ENCODE measurements around the gene PDGFB. TPM values are rescaled to one million over a fixed set of nuclear protein-coding genes. Genes with fewer than 3 reads are reported as not detected.

Gene PDGFB
- total RNA-seq, 1 donor from 2014 or later = 159 TPM

GRCh38 chr22:39205344-39206021, 39.3 kb downstream of the PDGFB start:
- Histone ChIP-seq H3K4me3 (ENCODE audit: low read depth, low read length) (no peak overlapping the region), H3K36me3 (ENCODE audit: control insufficient read depth, insufficient read depth, low read length) (no peaks in the 10 kb centered on the region), H3K27me3 (ENCODE audit: control insufficient read depth, insufficient read depth, low read length) (no peaks in the 10 kb centered on the region)
- DNase-seq (ENCODE audit: low read depth) = peak; percentile 49
- TF ChIP-seq CTCF (IDR thresholded peaks at IDR 0.05; ENCODE audit: insufficient read depth, low read length, poor library complexity, severe bottlenecking) = no peak

GRCh38 chr22:39204216-39204615, 40.6 kb downstream of the PDGFB start:
- no peak for DNase-seq (ENCODE audit: low read depth)
- TF ChIP-seq CTCF (IDR thresholded peaks at IDR 0.05; ENCODE audit: insufficient read depth, low read length, poor library complexity, severe bottlenecking) = no peak
- Histone ChIP-seq H3K36me3 (ENCODE audit: control insufficient read depth, insufficient read depth, low read length) (no peaks in the 10 kb centered on the region), H3K27me3 (ENCODE audit: control insufficient read depth, insufficient read depth, low read length) (no peaks in the 10 kb centered on the region), H3K4me3 (ENCODE audit: low read depth, low read length) (no peak overlapping the region)

GRCh38 chr22:39197578-39197977, 47.2 kb downstream of the PDGFB start:
- Histone ChIP-seq H3K36me3 (ENCODE audit: control insufficient read depth, insufficient read depth, low read length) (no peaks in the 10 kb centered on the region), H3K4me3 (ENCODE audit: low read depth, low read length) (no peak overlapping the region), H3K27me3 (ENCODE audit: control insufficient read depth, insufficient read depth, low read length) (no peaks in the 10 kb centered on the region)
- no peak for DNase-seq (ENCODE audit: low read depth)
- TF ChIP-seq CTCF (IDR thresholded peaks at IDR 0.05; ENCODE audit: insufficient read depth, low read length, poor library complexity, severe bottlenecking) = no peak

GRCh38 chr22:39194098-39194497, 50.7 kb downstream of the PDGFB start:
- Histone ChIP-seq H3K27me3 (ENCODE audit: control insufficient read depth, insufficient read depth, low read length) (no peaks in the 10 kb centered on the region), H3K4me3 (ENCODE audit: low read depth, low read length) (no peak overlapping the region)

GRCh38 chr22:39188809-39189208, 56.0 kb downstream of the PDGFB start:
- Histone ChIP-seq H3K27me3 (ENCODE audit: control insufficient read depth, insufficient read depth, low read length) (no peaks in the 10 kb centered on the region), H3K36me3 (ENCODE audit: control insufficient read depth, insufficient read depth, low read length) (no peaks in the 10 kb centered on the region), H3K4me3 (ENCODE audit: low read depth, low read length) (no peak overlapping the region)
- DNase-seq (ENCODE audit: low read depth) = no peak
- no peak for TF ChIP-seq CTCF (IDR thresholded peaks at IDR 0.05; ENCODE audit: insufficient read depth, low read length, poor library complexity, severe bottlenecking)

More at GRCh38 chr22:39194098-39194497, 50.7 kb downstream of the PDGFB start:
- TF ChIP-seq CTCF (IDR thresholded peaks at IDR 0.05; ENCODE audit: insufficient read depth, low read length, poor library complexity, severe bottlenecking) = no peak
- H3K36me3 ChIP-seq (ENCODE audit: control insufficient read depth, insufficient read depth, low read length) = no peaks in the 10 kb centered on the region
- DNase-seq (ENCODE audit: low read depth) = no peak

- Histone ChIP-seq H3K27me3 (ENCODE audit: control insufficient read depth, insufficient read depth, low read length) (no peaks in the 10 kb centered on the region), H3K36me3 (ENCODE audit: control insufficient read depth, insufficient read depth, low read length) (no peaks in the 10 kb centered on the region), H3K4me3 (ENCODE audit: low read depth, low read length) (no peak overlapping the region)
- peak; percentile 2 for TF ChIP-seq CTCF (IDR thresholded peaks at IDR 0.05; ENCODE audit: insufficient read depth, low read length, poor library complexity, severe bottlenecking)
- no peak for DNase-seq (ENCODE audit: low read depth)
Observed at GRCh38 chr22:39185601-39186012, 59.2 kb downstream of the PDGFB start.
